Neural progenitor cell (in vitro differentiated cells): ENCODE data around the gene RASEF. TPM values are rescaled to one million over a fixed set of nuclear protein-coding genes. Genes with fewer than 3 reads are reported as not detected.
"Not testable (repeated sequence)": the region's sequence is repeated elsewhere in the genome, so short reads cannot be mapped to it uniquely, and the experiment has no call there.

Experiments
- DNase-seq: peaks from one replicate; pipeline ENCODE4 v3.0.0-alpha.2; 2016; ENCODE audit warnings: low spot score
- H2AFZ ChIP-seq: fragments of 200-600 bp; sonication (generic); replicated peaks from 2 replicates; pipeline ENCODE4 v1.6.1; 2016; ENCODE audit warnings: antibody characterized with exemption
- H3F3A ChIP-seq: fragments of 200-600 bp; sonication (generic); 2 replicates; pipeline ENCODE4 v1.6.1; 2016; ENCODE audit warnings: antibody characterized with exemption, low read depth
- H3K27ac ChIP-seq: fragments of 200-600 bp; sonication (generic); 2 replicates; pipeline ENCODE4 v1.5.1; 2016; ENCODE audit warnings: mild to moderate bottlenecking
- H3K27me3 ChIP-seq: fragments of 200-600 bp; sonication (generic); 2 replicates; pipeline ENCODE4 v1.6.1; 2016; ENCODE audit warnings: mild to moderate bottlenecking, moderate library complexity
- H3K36me3 ChIP-seq: fragments of 200-600 bp; sonication (generic); 2 replicates; pipeline ENCODE4 v1.5.1; 2016
- H3K4me1 ChIP-seq: fragments of 200-600 bp; sonication (generic); 2 replicates; pipeline ENCODE4 v1.6.1; 2016; ENCODE audit warnings: mixed run types
- H3K4me2 ChIP-seq: fragments of 200-600 bp; sonication (generic); 2 replicates; pipeline ENCODE4 v1.6.1; 2016
- H3K4me3 ChIP-seq: fragments of 200-600 bp; sonication (generic); 2 replicates; pipeline ENCODE4 v1.5.1; 2016
- H3K79me2 ChIP-seq: fragments of 200-600 bp; sonication (generic); 2 replicates; pipeline ENCODE4 v1.6.1; 2016; ENCODE audit warnings: low read depth
- H3K9ac ChIP-seq: fragments of 200-600 bp; sonication (generic); 2 replicates; pipeline ENCODE4 v1.6.1; 2016
- H3K9me3 ChIP-seq: fragments of 200-600 bp; sonication (generic); 2 replicates; pipeline ENCODE4 v1.5.1; 2016; ENCODE audit warnings: low read depth
- H4K20me1 ChIP-seq: fragments of 200-600 bp; sonication (generic); 2 replicates; pipeline ENCODE4 v1.6.1; 2016; ENCODE audit warnings: low read depth
- H3K27ac Mint-ChIP-seq: 3 replicates; pipeline ENCODE4 v1.8.0; 2021; ENCODE audit warnings: mixed read lengths
- H3K27me3 Mint-ChIP-seq: 2 replicates; pipeline ENCODE4 v1.8.0; 2022; ENCODE audit warnings: low read depth, mild to moderate bottlenecking, inconsistent platforms, moderate library complexity, mixed read lengths; ENCODE audit not compliant: insufficient read depth
- H3K36me3 Mint-ChIP-seq: 3 replicates; pipeline ENCODE4 v1.8.0; 2021; ENCODE audit warnings: mixed read lengths
- H3K4me1 Mint-ChIP-seq: 3 replicates; pipeline ENCODE4 v1.8.0; 2021; ENCODE audit warnings: mixed read lengths
- H3K4me3 Mint-ChIP-seq: 3 replicates; pipeline ENCODE4 v1.8.0; 2021; ENCODE audit warnings: mild to moderate bottlenecking, moderate library complexity, mixed read lengths
- H3K9me3 Mint-ChIP-seq: 3 replicates; pipeline ENCODE4 v1.8.0; 2020; ENCODE audit warnings: mixed read lengths
- EZH2 ChIP-seq: fragments of 200-600 bp; sonication (generic); IDR thresholded peaks from 2 replicates; pipeline ENCODE4 v1.6.1; 2017; ENCODE audit warnings: antibody characterized with exemption, mild to moderate bottlenecking, moderate library complexity
- EZH2phosphoT487 ChIP-seq: fragments of 200-600 bp; sonication (generic); IDR thresholded peaks from 2 replicates; pipeline ENCODE4 v1.6.1; 2017; ENCODE audit warnings: antibody characterized with exemption
- total RNA-seq: library from RNA; depleted of rRNA; stranded (reverse); fragments of >200 nt; gene quantifications from 2 replicates; pipeline ENCODE4 v1.2.3, GENCODE V29; 2015; ENCODE audit warnings: low replicate concordance
- TF ChIP-seq, protein P1 (sequence below): fragments of 200-600 bp; sonication (generic); IDR thresholded peaks from 2 replicates; pipeline ENCODE4 v1.5.1; 2017; ENCODE audit warnings: antibody characterized with exemption, mild to moderate bottlenecking

Gene RASEF
- total RNA-seq, 1 donor from 2014 or later: 0.21 TPM

DNA sequence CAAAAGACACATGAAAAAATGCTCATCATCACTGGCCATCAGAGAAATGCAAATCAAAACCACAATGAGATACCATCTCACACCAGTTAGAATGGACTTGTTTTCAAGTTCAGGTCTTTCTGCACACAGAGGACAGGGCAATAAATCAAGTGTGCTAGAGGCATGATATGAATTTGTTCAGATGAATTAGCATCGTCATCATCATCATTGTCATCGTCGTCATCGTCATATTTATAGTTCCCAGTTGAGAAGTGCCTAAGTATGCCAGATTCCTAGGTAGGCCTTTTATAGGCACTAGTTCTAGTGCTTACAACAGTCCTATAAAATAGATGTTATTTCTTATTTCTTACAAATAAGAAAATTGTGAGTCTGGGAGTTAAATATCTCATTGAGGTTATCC lies 34.7 kb upstream of the RASEF start:
- Histone ChIP-seq H3K9ac (no peak overlapping the region), H2AFZ (no peak overlapping the region), H3K4me1 (no peaks in the 10 kb centered on the region), H3K4me2 (no peak overlapping the region), H3K27me3 (no peaks in the 10 kb centered on the region), H4K20me1 (no peaks in the 10 kb centered on the region), H3K36me3 (no peaks in the 10 kb centered on the region), H3K9me3 (no peaks in the 10 kb centered on the region), H3F3A (no peaks in the 10 kb centered on the region), H3K79me2 (no peaks in the 10 kb centered on the region), H3K27ac (no peak overlapping the region), H3K4me3 (no peak overlapping the region)
- TF ChIP-seq EZH2 (no peak), EZH2phosphoT487 (no peak)
- TF ChIP-seq, protein P1, sequence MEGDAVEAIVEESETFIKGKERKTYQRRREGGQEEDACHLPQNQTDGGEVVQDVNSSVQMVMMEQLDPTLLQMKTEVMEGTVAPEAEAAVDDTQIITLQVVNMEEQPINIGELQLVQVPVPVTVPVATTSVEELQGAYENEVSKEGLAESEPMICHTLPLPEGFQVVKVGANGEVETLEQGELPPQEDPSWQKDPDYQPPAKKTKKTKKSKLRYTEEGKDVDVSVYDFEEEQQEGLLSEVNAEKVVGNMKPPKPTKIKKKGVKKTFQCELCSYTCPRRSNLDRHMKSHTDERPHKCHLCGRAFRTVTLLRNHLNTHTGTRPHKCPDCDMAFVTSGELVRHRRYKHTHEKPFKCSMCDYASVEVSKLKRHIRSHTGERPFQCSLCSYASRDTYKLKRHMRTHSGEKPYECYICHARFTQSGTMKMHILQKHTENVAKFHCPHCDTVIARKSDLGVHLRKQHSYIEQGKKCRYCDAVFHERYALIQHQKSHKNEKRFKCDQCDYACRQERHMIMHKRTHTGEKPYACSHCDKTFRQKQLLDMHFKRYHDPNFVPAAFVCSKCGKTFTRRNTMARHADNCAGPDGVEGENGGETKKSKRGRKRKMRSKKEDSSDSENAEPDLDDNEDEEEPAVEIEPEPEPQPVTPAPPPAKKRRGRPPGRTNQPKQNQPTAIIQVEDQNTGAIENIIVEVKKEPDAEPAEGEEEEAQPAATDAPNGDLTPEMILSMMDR: no peak
- DNase-seq: no peak
- Mint-ChIP-seq H3K27ac (no peak overlapping the region), H3K27me3 (no peaks in the 10 kb centered on the region), H3K9me3 (no peaks in the 10 kb centered on the region), H3K36me3 (no peaks in the 10 kb centered on the region), H3K4me3 (no peak overlapping the region), H3K4me1 (no peaks in the 10 kb centered on the region)

DNA sequence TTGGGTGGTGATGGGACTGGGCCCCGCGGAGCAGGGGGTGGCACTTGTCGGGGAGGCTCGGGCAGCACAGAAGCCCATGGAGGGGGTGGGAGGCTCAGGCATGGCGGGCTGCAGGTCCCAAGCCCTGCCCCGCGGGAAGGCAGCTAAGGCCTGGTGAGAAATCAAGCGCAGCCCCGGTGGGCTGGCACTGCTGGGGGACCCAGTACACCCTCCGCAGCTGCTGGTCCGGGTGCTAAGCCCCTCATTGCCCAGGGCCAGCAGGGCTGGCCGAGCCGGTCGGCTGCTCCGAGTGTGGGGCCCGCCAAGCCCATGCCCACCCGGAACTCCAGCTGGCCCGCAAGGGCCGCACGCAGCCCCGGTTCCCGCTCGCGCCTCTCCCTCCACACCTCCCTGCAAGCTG lies 30.4 kb upstream of the RASEF start:
- H3K27ac Mint-ChIP-seq: not testable (repeated sequence)

DNA sequence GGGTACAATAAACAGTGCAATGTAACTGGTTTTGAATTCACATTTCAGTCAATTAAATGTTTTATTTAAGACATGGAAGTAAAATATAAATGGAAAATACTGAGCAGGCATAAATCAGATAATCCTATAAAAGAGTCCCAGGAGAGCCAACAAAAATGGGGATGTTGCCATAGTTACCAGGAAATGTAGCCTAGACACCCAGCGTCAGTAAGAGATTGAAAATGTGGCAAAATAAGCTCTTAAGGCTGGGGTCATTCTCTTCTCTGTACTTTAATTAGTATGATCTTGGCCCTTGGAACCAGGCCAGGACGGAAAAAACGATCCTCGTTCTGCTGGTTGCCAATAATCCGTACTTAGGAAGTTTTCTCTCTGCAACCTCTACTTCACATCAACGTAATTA lies 18.9 kb upstream of the RASEF start:
- H3K27me3 ChIP-seq: no peaks in the 10 kb centered on the region

More for the DNA sequence above, 30.4 kb upstream of the RASEF start:
- H2AFZ ChIP-seq, H3K4me3 Mint-ChIP-seq, H3K4me1 ChIP-seq, H3K9ac ChIP-seq, H4K20me1 ChIP-seq, H3K27me3 ChIP-seq, H3K27ac ChIP-seq, H3K4me3 ChIP-seq, H3K4me2 ChIP-seq, H3F3A ChIP-seq, H3K36me3 ChIP-seq, DNase-seq, H3K27me3 Mint-ChIP-seq, H3K36me3 Mint-ChIP-seq, H3K79me2 ChIP-seq, H3K4me1 Mint-ChIP-seq, H3K9me3 Mint-ChIP-seq, H3K9me3 ChIP-seq: not testable (repeated sequence)

DNA sequence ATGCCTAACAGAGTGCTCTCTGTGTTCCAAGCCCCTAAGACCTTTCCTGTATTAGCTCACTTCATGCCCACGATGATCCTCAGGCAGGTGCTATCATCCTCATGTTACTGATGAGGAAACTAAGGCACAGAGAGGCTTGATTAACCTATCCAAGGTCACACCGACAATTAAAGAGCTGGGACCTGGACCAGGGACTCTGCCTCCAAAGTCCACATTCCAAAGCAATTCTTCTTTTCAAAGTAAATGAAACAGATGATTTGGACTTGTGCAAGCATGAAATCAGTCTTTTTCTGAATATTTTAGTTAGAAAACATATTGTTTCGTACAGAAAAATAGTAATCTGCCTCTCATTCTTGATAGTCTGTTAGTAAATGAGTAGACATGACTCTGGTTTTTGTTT lies 18.1 kb upstream of the RASEF start:
- DNase-seq: no peak
- H3K4me3 ChIP-seq: no peak overlapping the region
- H3K4me2 ChIP-seq: no peak overlapping the region
- H3K4me1 ChIP-seq: no peaks in the 10 kb centered on the region
- no peaks in the 10 kb centered on the region for H3K36me3 Mint-ChIP-seq
- no peaks in the 10 kb centered on the region for H3K9me3 ChIP-seq
- H3K4me3 Mint-ChIP-seq: no peak overlapping the region
- no peaks in the 10 kb centered on the region for H3F3A ChIP-seq
- H3K27ac Mint-ChIP-seq: no peak overlapping the region
- TF ChIP-seq, protein P1: no peak
- TF ChIP-seq EZH2: no peak
- no peak for TF ChIP-seq EZH2phosphoT487
- no peak overlapping the region for H2AFZ ChIP-seq
- H3K9me3 Mint-ChIP-seq: no peaks in the 10 kb centered on the region
- H3K36me3 ChIP-seq: no peaks in the 10 kb centered on the region
- no peak overlapping the region for H3K27ac ChIP-seq
- H3K27me3 Mint-ChIP-seq: peaks cover 6% of the 10 kb centered on the region
- peaks cover 12% of the 10 kb centered on the region for H3K4me1 Mint-ChIP-seq
- H3K9ac ChIP-seq: no peak overlapping the region
- H3K79me2 ChIP-seq: no peaks in the 10 kb centered on the region
- no peaks in the 10 kb centered on the region for H3K27me3 ChIP-seq
- no peaks in the 10 kb centered on the region for H4K20me1 ChIP-seq

More for the DNA sequence above, 18.9 kb upstream of the RASEF start:
- H3K36me3 ChIP-seq: no peaks in the 10 kb centered on the region
- H3F3A ChIP-seq: no peaks in the 10 kb centered on the region
- peaks cover 12% of the 10 kb centered on the region for H3K4me1 Mint-ChIP-seq
- no peak overlapping the region for H3K27ac ChIP-seq
- DNase-seq: no peak
- no peaks in the 10 kb centered on the region for H3K9me3 ChIP-seq
- no peaks in the 10 kb centered on the region for H4K20me1 ChIP-seq
- H3K36me3 Mint-ChIP-seq: no peaks in the 10 kb centered on the region
- H3K4me1 ChIP-seq: no peaks in the 10 kb centered on the region
- H3K4me2 ChIP-seq: no peak overlapping the region
- no peaks in the 10 kb centered on the region for H3K79me2 ChIP-seq
- H3K27ac Mint-ChIP-seq: no peak overlapping the region
- no peak overlapping the region for H3K9ac ChIP-seq
- no peak overlapping the region for H3K4me3 Mint-ChIP-seq
- peaks cover 6% of the 10 kb centered on the region for H3K27me3 Mint-ChIP-seq
- TF ChIP-seq, protein P1: no peak
- no peak for TF ChIP-seq EZH2
- H2AFZ ChIP-seq: no peak overlapping the region
- no peak overlapping the region for H3K4me3 ChIP-seq
- H3K9me3 Mint-ChIP-seq: peaks cover 2% of the 10 kb centered on the region

DNA sequence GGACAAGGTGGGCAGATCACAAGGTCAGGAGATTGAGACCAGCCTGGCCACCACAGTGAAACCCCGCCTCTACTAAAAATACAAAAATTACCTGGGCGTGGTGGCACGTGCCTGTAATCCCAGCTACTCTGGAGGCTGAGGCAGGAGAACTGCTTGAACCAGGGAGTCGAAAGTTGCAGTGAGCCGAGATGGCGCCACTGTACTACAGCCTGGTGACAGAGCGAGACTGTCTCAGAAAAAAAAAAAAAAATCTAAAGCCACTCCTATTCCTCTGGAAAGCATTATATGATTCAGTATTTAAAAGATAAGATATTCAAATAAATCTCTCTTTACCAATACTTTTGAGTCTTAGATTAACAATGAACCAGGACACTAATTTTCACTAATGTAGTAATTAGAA lies 13.0 kb upstream of the RASEF start:
- H3K36me3 Mint-ChIP-seq, H3K9me3 Mint-ChIP-seq, H3K4me3 Mint-ChIP-seq, DNase-seq, H3K36me3 ChIP-seq, H3K27me3 ChIP-seq, H3K79me2 ChIP-seq, H3K4me1 ChIP-seq, H3K4me1 Mint-ChIP-seq, H3K27ac Mint-ChIP-seq, H3F3A ChIP-seq, H3K27ac ChIP-seq, H4K20me1 ChIP-seq, H3K9me3 ChIP-seq, H3K4me3 ChIP-seq, H3K4me2 ChIP-seq, H3K9ac ChIP-seq, H2AFZ ChIP-seq: not testable (repeated sequence)
- peaks cover 16% of the 10 kb centered on the region for H3K27me3 Mint-ChIP-seq

DNA sequence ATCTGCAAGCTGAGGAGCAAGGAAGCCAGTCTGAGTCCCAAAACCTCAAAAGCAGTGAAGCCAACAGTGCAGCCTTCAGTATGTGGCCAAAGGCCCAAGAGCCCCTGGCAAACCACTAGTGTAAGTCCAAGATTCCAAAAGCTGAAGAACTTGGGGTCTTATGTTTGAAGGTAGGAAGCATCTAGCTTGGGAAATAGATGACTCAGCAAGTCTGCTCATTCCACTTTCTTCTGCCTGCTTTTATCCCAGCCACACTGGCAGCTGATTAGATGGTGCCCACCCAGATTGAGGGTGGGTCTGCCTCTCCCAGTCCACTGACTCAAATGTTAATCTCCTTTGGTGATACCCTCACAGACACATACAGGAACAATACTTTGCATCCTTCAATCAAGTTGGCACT lies 9.6 kb upstream of the RASEF start:
- H3F3A ChIP-seq, DNase-seq, H4K20me1 ChIP-seq, H3K27ac ChIP-seq, H2AFZ ChIP-seq, H3K4me1 Mint-ChIP-seq, H3K79me2 ChIP-seq, H3K9me3 Mint-ChIP-seq, H3K36me3 Mint-ChIP-seq, H3K4me1 ChIP-seq, H3K27me3 Mint-ChIP-seq, H3K27ac Mint-ChIP-seq, H3K9me3 ChIP-seq, H3K4me3 ChIP-seq, H3K36me3 ChIP-seq, H3K27me3 ChIP-seq, H3K4me2 ChIP-seq, H3K9ac ChIP-seq, H3K4me3 Mint-ChIP-seq: not testable (repeated sequence)
